MM.1S (cell line): ENCODE measurements around the gene HOXD1.

ENCODE experiments used
- DNase-seq: peaks from one replicate; pipeline ENCODE4 v3.0.0-alpha.2; 2015
- H2AFZ ChIP-seq: fragments of 300-600 bp; sonication (generic); 2 replicates; pipeline ENCODE4 v1.6.0; 2016; ENCODE audit warnings: antibody characterized with exemption, low read length
- H3F3A ChIP-seq: fragments of 300-600 bp; sonication (generic); 2 replicates; pipeline ENCODE4 v1.6.1; 2016; ENCODE audit warnings: mild to moderate bottlenecking, antibody characterized with exemption, low read length, moderate library complexity, mixed read lengths; ENCODE audit not compliant: insufficient read depth
- H3K27ac ChIP-seq: fragments of 300-600 bp; sonication (generic); 2 replicates; pipeline ENCODE4 v1.5.1; 2016; ENCODE audit warnings: mild to moderate bottlenecking, low read length
- H3K27me3 ChIP-seq: fragments of 300-600 bp; sonication (generic); replicated peaks from 2 replicates; pipeline ENCODE4 v1.6.0; 2016; ENCODE audit warnings: low read length; ENCODE audit not compliant: insufficient read depth
- H3K36me3 ChIP-seq: fragments of 300-600 bp; sonication (generic); replicated peaks from 2 replicates; pipeline ENCODE4 v1.6.1; 2016; ENCODE audit warnings: mild to moderate bottlenecking, low read length, mixed read lengths; ENCODE audit not compliant: insufficient read depth
- H3K4me1 ChIP-seq: fragments of 300-600 bp; sonication (generic); 2 replicates; pipeline ENCODE4 v1.6.1; 2016; ENCODE audit warnings: low read length, mixed read lengths
- H3K4me2 ChIP-seq: fragments of 300-600 bp; sonication (generic); 2 replicates; pipeline ENCODE4 v1.6.0; 2016; ENCODE audit warnings: low read depth, low read length
- H3K4me3 ChIP-seq: fragments of 300-600 bp; sonication (generic); 2 replicates; pipeline ENCODE4 v1.5.1; 2016; ENCODE audit warnings: low read length, mixed read lengths
- H3K79me2 ChIP-seq: fragments of 300-600 bp; sonication (generic); 2 replicates; pipeline ENCODE4 v1.6.1; 2016; ENCODE audit warnings: mixed run types, low read length, mixed read lengths
- H3K9ac ChIP-seq: fragments of 300-600 bp; sonication (generic); 2 replicates; pipeline ENCODE4 v1.6.1; 2016; ENCODE audit warnings: low read length, mixed read lengths
- H3K9me2 ChIP-seq: fragments of 300-600 bp; sonication (generic); replicated peaks from 2 replicates; pipeline ENCODE4 v1.6.1; 2016; ENCODE audit warnings: mild to moderate bottlenecking, low read length, mixed read lengths; ENCODE audit not compliant: insufficient read depth
- H3K9me3 ChIP-seq: fragments of 300-600 bp; sonication (generic); replicated peaks from 2 replicates; pipeline ENCODE4 v1.6.1; 2016; ENCODE audit warnings: mild to moderate bottlenecking, low read length, mixed read lengths; ENCODE audit not compliant: insufficient read depth
- H4K20me1 ChIP-seq: fragments of 300-600 bp; sonication (generic); 2 replicates; pipeline ENCODE4 v1.6.1; 2016; ENCODE audit warnings: mild to moderate bottlenecking, low read length, moderate library complexity, mixed read lengths; ENCODE audit not compliant: insufficient read depth
- CTCF ChIP-seq: fragments of 300-600 bp; sonication (generic); IDR thresholded peaks from 2 replicates; pipeline ENCODE4 v1.5.1; 2016; ENCODE audit warnings: antibody characterized with exemption, low read length, mixed read lengths
- EZH2 ChIP-seq: fragments of 300-600 bp; sonication (generic); optimal IDR thresholded peaks from 2 replicates; pipeline ENCODE3; 2017; ENCODE audit warnings: low read depth, mild to moderate bottlenecking, antibody characterized with exemption, low read length, mixed read lengths
- EZH2phosphoT487 ChIP-seq: fragments of 300-600 bp; sonication (generic); IDR thresholded peaks from 2 replicates; pipeline ENCODE4 v1.6.1; 2018; ENCODE audit warnings: antibody characterized with exemption, low read length

The HOXD1 gene

GRCh38 chr2:176162911-176163671 lies 25.4 kb upstream of the HOXD1 start:
- Histone ChIP-seq H3K9me3 (no peaks in the 10 kb centered on the region), H3K4me3 (no peak overlapping the region), H3K79me2 (no peaks in the 10 kb centered on the region), H3K4me1 (no peaks in the 10 kb centered on the region), H3K9me2 (no peaks in the 10 kb centered on the region), H3K4me2 (no peak overlapping the region), H3F3A (no peaks in the 10 kb centered on the region), H3K9ac (no peak overlapping the region), H2AFZ (no peak overlapping the region), H3K36me3 (no peaks in the 10 kb centered on the region), H3K27ac (no peak overlapping the region), H3K27me3 (peaks cover 8% of the 10 kb centered on the region; the same call in 1 of the 2 replicates), H4K20me1 (no peaks in the 10 kb centered on the region)
- TF ChIP-seq CTCF (no peak), EZH2 (no peak), EZH2phosphoT487 (no peak)
- DNase-seq, result no peak

- H4K20me1 ChIP-seq, result no peaks in the 10 kb centered on the region
- peaks cover 8% of the 10 kb centered on the region; the same call in 1 of the 2 replicates for H3K27me3 ChIP-seq
- H3K27ac ChIP-seq, result no peak overlapping the region
- no peaks in the 10 kb centered on the region for H3K9me3 ChIP-seq
- H3K9me2 ChIP-seq, result no peaks in the 10 kb centered on the region
- DNase-seq, result no peak
- no peak overlapping the region for H3K4me2 ChIP-seq
- H2AFZ ChIP-seq, result no peak overlapping the region
- no peak for TF ChIP-seq CTCF
- TF ChIP-seq EZH2phosphoT487, result no peak
- TF ChIP-seq EZH2, result no peak
- no peaks in the 10 kb centered on the region for H3K4me1 ChIP-seq
- no peak overlapping the region for H3K9ac ChIP-seq
- H3F3A ChIP-seq, result no peaks in the 10 kb centered on the region
- no peak overlapping the region for H3K4me3 ChIP-seq
- no peaks in the 10 kb centered on the region for H3K36me3 ChIP-seq
- no peaks in the 10 kb centered on the region for H3K79me2 ChIP-seq
Observed at GRCh38 chr2:176163672-176164056, 24.8 kb upstream of the HOXD1 start.

DNA sequence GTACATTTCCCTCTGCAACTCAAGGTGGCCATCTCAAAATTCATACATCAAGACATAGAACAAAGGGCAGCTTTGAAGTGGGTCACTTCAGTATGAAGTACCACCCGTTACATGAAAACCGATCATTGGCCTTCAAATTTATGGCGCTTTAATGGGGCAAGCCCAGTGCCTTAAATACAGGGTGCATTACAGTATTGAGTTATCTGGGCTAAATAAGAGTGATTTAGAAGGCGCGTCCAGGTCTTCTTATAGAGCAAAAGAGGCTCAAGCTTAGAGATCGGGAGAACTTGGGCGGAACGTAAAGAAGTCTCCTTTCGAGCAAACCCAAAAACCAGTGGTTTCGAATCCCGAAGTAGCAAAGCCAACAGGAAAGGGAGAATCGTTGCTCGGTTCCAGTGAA lies 24.3 kb upstream of the HOXD1 start:
- Histone ChIP-seq H3K9ac (no peak overlapping the region), H3K79me2 (no peaks in the 10 kb centered on the region), H3K9me3 (no peaks in the 10 kb centered on the region), H3F3A (no peaks in the 10 kb centered on the region), H4K20me1 (no peaks in the 10 kb centered on the region), H3K4me3 (no peak overlapping the region), H2AFZ (no peak overlapping the region), H3K27ac (no peak overlapping the region), H3K4me1 (no peaks in the 10 kb centered on the region), H3K36me3 (no peaks in the 10 kb centered on the region), H3K4me2 (no peak overlapping the region), H3K9me2 (no peaks in the 10 kb centered on the region), H3K27me3 (peaks cover 8% of the 10 kb centered on the region; the same call in 1 of the 2 replicates)
- TF ChIP-seq EZH2, result no peak
- TF ChIP-seq EZH2phosphoT487, result no peak
- no peak for TF ChIP-seq CTCF
- DNase-seq, result no peak
